GM18907 (cell line): ENCODE results near the gene TRIM68.

Source experiments
- ATAC-seq: cut with Tn5 transposase; IDR thresholded peaks from one replicate; pipeline ENCODE4 v1.9.1; 2021; ENCODE audit warnings: mild to moderate bottlenecking, moderate library complexity; ENCODE audit not compliant: unreplicated experiment

TRIM68 gene

DNA sequence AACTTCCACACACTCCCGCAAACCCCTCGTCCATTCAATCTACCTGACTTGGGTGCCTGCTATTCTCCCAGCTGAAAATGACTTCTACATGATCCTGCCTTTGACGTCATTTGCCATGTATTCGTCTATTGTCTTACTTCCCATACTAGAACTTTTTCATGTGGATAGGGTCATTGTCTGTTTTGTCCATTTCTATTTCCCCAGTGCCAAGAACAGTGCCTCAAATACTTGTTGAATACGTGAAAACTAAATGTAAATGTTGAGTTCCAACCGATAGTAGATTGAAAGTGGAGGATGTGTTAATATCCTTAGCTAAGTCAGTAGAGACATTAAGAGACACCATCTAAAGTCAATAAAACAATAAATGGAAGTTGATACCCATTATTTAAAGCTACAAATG, 935 bp downstream of the TRIM68 start:
- no peak for ATAC-seq

DNA sequence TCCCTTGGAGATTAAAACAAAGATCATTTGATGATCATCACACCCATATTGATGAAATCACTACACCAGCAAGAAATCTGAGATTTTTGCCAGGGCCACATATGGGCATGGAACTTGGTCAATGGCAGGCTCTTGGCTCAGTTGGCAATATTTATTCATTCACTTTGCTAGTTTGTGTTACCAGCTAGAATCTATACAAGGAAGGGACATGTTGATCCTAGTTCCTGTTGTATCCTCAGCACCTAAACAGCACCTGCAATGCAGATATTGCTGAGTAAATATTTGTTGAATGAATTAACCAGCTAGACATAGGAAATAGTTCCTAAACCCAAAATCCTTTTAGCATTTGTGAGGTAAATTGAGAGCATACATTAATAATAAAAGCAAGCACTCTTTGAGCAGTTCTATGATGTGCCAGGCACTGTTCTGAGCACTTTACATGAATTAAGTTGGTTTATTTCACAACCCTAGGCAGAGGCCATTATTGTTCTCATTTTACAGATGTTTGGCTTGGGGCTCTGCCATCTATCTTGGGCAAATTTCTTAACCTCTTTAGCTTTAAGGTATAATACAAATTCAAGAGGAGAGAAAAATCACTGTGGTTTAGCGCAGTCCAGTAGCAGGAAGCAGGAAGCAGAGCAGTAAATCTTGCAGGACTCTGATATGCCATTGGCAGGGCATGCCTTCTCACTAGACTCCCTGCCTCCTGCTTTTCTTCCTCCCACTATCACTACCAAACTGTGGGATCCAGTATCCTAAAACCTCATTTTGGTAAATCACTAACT, 1.6 kb downstream of the TRIM68 start:
- ATAC-seq: no peak

DNA sequence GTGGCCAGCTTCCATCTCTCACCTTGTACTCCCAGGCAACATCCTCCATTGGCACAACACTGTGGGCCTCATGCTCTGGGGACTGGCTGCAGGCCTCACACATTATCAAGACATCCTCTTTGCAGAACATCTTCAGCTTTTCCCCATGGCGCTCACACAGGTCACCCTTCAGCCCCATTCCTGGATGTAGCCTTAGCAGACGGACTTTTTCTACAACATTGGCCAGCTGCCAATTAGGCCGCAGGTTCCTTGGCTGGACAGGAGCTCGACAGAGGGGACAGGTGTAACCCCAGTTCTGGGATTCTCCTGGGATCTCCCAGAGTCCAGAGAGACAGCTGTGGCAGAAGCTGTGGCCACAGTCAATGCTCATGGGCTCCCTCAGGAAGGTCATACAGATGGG, 3.0 kb downstream of the TRIM68 start:
- no peak for ATAC-seq

DNA sequence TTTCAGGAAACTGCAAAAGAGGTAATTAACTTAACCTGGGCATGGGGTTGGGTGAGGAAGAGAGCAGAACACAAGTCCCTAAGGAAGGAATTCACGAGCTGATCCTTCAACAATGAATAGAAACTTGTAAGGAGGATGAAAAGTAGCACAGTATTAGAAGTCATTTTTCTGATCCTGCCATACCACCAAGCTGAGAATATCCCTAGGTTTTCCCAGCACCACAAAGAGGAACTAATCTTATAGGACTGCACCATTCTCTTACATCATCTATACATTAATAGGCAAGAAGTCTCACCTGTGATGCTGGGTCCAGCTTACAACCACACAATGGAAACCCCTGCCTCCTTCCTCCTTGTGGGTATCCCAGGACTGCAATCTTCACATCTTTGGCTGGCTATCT, 14.3 kb downstream of the TRIM68 start, which contains the start of gene OR52I1:
Gene OR52I1 (plus strand): TSS at position 301 of the 400 bp plus-strand sequence. CDS start 0 bp downstream, at position 301.
- no peak for ATAC-seq

DNA sequence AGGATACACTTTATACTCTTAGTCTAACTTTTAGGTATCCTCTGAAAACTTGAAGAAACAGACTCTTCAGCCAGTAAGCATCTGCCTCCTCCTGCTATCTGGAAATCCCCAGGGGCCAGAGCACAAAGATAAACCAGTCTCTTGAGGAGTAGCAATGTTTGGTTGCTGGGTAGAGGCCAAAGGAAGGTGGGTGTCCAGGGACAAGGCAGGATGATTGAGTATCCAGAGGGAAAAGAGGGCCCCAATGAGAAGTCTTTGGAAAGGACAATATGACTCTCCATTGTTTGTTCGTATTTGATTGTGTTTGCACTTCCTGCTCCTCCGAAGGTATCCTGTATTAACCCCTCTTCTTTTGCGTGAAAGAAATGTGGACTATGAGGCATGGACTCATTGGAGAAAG, 19.0 kb downstream of the TRIM68 start:
- ATAC-seq: no peak

DNA sequence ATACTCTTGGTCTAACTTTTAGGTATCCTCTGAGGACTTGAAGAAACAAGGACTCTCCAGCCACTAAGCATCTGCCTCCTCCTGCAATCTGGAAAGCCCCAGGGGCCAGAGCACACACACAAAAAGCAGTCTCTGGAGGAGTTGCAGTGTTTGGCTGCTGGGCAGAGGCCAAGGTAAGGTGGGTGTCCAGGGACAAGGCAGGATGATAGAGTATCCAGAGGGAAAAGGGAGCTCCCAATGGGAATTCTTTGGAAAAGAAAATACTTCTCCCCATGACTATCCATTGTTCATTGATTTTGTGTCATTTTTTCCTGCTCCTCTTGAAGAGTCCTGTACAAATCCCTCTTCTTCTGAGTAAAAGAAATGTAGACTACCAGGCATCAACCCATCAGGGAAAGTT, 26.6 kb downstream of the TRIM68 start, which contains the start of gene OR52I2:
Gene OR52I2 (plus strand): TSS at position 301 of the 400 bp plus-strand sequence.
- ATAC-seq: no peak

DNA sequence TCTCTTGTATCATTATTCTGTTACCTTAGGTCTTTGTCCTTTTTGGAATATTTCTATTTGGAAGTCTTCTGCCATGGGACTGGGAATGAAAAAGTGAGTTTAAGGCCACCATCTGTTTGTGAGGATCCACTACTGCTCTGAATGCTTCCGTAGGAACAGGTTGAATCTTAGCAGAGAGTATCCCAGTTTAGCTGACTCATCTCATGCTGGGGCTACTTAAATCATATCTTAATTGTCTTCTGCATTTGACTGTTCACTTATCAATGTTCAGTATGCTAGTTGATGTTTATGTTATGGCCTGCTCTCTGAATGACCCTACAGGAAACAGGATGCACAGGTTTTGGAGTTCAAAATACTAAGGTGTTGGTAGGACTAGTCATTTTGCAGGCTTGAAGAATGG, 27.9 kb downstream of the TRIM68 start:
- no peak for ATAC-seq

DNA sequence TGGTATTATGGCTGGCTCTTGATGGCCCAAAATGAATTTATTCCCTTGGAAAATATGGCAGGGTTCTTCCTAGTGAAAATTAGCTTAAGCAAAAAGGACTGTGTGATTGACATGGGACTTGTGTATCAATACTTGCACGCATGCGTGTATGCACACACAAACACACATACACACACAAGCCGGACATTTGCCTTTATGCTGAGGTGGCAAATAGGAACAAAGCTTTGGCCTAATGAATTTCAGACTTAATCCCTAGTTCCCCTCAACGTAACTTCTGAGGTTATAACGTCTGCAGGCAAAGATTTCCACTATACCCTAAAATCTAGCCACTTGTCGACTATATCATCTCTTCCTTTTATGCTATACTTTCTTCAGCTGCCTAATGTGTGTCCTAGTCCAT, 29.4 kb downstream of the TRIM68 start:
- no peak for ATAC-seq

DNA sequence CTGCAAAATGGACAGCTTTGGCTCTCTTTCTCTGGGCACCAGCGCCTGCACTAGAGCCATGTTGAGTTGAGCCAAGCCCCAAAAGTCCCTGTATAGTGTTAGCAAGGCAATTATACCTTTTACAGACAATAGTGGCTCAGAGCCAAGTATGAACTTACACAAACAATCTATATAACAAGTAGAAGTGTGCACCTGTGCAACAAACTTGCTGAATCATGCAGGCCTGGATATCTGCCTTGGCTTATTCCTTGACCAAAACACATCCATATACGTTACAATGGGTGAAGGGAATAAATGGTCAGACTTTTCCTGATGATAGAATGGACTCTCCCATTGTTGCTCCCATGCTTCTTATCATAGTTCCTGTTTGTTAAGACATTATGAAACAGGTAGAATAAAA, 30.3 kb downstream of the TRIM68 start:
- no peak for ATAC-seq

DNA sequence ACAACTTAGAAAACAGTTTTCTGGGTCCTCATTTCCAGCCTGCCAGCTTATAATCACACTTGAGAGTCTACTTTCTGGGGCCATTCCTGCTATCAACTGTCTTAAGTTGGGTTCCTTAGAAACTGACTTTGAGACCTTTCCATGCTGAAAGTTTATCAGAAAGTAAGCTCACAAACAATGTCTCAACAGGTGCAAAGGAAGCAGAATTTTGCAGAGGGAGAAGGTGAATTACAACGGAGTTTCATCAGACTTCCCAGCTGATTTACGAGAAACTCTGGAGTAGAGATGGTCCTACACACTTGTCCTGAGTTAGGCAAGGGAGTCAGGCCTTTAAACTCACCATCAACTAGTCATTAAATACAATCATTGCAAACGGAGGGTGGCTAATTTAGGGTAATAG, 31.2 kb downstream of the TRIM68 start:
- ATAC-seq: no peak

DNA sequence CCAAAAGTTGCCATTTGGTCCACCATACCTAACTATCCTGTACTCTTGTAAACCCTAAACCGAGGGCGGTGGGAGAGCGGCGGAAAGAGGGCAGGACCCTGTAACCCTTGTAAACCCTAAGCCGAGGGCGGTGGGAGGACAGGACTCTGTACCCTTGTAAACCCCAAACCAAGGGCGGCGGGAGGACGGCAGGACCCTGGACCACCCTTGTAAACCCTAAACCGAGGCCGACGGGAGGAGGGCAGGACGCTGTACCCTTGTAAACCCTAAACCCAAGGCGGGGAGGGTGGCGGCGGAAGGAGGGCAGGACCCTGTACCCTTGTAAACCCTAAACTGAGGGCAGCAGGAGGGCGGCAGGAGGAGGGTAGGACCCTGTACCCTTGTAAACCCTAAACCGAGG, 39.0 kb downstream of the TRIM68 start:
- no peak for ATAC-seq

DNA sequence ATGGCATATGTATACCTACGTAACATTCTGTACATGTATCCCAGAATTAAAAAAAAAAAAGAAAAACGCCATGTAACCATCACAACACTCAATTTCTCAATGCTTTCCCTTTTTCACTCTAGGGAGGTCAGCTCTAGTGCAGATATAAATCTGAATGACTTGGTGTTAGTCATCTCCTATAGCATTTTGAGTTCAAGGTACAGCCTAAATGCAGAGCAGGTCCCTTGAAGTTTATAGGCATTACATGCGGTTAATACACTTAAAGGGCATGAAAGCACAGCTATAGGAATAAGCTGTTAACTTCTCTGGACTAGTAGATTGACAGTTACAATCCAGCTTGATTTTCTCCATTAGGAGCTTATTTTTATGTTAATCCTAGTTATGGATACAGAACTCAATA, 42.7 kb downstream of the TRIM68 start:
- ATAC-seq: no peak

DNA sequence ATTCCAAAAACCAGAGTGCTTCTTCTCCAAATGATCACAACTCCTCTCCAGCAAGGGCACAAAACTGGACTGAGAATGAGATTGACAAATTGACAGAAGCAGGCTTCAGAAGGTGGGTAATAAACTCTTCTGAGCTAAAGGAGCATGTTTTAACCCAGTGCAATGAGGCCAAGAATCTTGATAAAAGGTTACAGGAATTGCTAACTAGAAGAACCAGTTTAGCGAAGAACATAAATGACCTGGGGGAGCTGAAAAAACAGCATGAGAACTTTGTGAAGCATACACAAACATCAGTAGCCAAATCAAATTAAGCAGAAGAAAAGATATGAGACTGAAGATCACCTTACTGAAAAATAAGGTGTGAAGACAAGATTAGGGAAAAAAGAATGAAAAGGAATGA, 47.6 kb downstream of the TRIM68 start:
- no peak for ATAC-seq

DNA sequence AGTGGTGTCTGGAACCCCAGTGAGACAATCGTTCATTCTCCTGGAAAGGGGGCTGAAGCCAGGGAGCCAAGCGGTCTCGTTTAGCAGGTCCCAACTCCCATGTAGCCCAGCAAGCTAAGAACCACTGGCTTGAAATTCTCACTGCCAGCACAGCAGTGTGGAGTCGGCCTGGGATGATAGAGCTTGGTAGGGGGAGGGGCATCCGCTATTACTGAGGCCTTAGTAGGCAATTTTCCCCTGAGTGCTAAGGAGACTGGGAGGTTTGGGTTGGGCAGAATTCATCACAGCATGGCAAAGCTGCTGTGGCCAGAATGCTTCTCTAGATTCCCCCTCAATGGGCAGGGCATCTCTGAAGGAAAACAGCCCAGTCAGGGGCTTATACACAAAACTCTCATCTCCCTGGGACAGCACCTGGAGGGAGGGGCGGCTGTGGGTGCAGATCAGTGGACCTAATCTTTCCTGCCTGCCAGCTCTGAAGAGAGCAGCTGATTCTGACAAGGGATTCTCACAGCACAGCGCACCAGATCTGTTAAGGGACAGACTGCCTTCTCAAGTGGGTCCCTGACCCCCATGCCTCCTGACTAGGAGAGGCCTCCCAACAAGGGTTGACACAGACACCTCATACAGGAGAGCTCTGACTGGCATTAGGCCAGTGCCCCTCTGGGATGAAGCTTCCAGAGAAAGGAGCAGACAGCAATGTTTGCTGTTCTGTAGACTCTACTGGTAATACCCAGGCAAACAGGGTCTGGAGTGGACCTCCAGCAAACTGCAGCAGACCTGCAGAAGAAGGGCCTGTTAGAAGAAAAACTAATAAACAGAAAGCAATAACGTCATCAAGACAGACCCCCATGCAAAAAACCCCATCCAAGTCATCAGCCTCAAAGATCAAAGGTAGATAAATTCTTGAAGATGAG, 48.2 kb downstream of the TRIM68 start:
- no peak for ATAC-seq

DNA sequence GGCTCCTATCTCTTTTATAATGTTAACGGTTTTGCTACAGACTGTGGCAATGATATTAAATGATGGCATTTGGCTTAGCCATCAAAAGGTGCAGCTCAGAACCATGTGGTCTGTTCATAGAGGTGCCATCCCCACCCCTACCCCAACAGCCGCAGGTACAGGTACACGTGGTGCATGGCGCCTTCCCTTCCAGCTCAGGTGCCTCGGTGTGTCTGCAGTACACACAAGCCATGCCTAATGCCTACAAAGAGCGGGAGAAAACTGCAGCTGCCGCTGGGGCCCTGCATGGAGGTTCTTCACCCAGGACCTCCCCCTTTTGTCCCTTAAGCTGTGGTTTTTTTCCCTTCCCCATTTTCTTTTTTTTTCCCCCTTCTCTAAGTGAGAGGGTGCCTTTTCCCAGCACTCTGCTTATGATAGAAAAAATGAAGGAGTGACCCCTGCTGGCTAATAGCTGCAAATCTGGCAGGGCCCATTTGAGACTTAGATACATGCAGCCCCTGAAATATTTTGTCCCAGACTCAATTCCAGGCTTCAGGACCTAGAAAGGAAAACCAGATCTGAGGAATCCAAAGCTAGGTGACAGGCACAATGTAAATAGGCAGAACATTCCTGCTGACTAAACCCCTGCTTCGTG, 56.6 kb downstream of the TRIM68 start:
- ATAC-seq: no peak
